Measurements from ENCODE around the gene KRTAP4-4.

The KRTAP4-4 gene

GRCh38 chr17:41111151-41111885 is 49.2 kb downstream of the KRTAP4-4 start:
- no peak for DNase-seq

Measured in fibroblast of skin of abdomen (primary cell).